ENCODE data around the gene NLRP9.

Gene NLRP9

GRCh38 chr19:55702131-55702627 is 36.0 kb downstream of the NLRP9 start:
- no peak for DNase-seq

- DNase-seq, result no peak
These were observed 37.4 kb downstream of the NLRP9 start for GRCh38 chr19:55700813-55701212.

- no peak for DNase-seq
These were observed 39.0 kb downstream of the NLRP9 start for GRCh38 chr19:55699221-55699620.

- DNase-seq, result no peak
These were observed 39.9 kb downstream of the NLRP9 start for GRCh38 chr19:55698256-55698655.

GRCh38 chr19:55697698-55698097 is 40.5 kb downstream of the NLRP9 start:
- no peak for DNase-seq

GRCh38 chr19:55697069-55697440 is 41.1 kb downstream of the NLRP9 start:
- DNase-seq, result no peak

- no peak for DNase-seq
These were observed 41.7 kb downstream of the NLRP9 start for GRCh38 chr19:55696301-55697068.

GRCh38 chr19:55695511-55696290 is 42.5 kb downstream of the NLRP9 start:
- no peak for DNase-seq

GRCh38 chr19:55694656-55695491 is 43.3 kb downstream of the NLRP9 start:
- DNase-seq, result peak; percentile 60

- peak; percentile 9 for DNase-seq
These were observed 44.0 kb downstream of the NLRP9 start for GRCh38 chr19:55694241-55694655.

- DNase-seq, result peak; percentile 58
These were observed 44.7 kb downstream of the NLRP9 start for GRCh38 chr19:55693336-55693974.

GRCh38 chr19:55692681-55693081 is 45.5 kb downstream of the NLRP9 start:
- peak; percentile 55 for DNase-seq

- DNase-seq, result no peak
These were observed 46.4 kb downstream of the NLRP9 start for GRCh38 chr19:55691561-55692481.

GRCh38 chr19:55690769-55691545 is 47.2 kb downstream of the NLRP9 start:
- DNase-seq, result no peak

- no peak for DNase-seq
These were observed 48.0 kb downstream of the NLRP9 start for GRCh38 chr19:55690109-55690768.

GRCh38 chr19:55689411-55690108 is 48.6 kb downstream of the NLRP9 start:
- DNase-seq, result peak; percentile 59

GRCh38 chr19:55688422-55689218 is 49.6 kb downstream of the NLRP9 start:
- DNase-seq, result peak; percentile 51

All from activated effector memory CD4-positive, alpha-beta T cell treated with anti-CD3 and anti-CD28 coated beads, Interleukin-2, amount 50 U/mL, for 16 hours (primary cell).